Ascending aorta (tissue), 2 donors: ENCODE data around the gene TRMT6. TPM values are rescaled to one million over a fixed set of nuclear protein-coding genes. Genes with fewer than 3 reads are reported as not detected.

Experiments used
- DNase-seq, 2 donors: peaks; one replicate each; pipeline ENCODE4 v3.0.0-alpha.2; 2019; ENCODE audit warnings: low spot score in 2 of 2
- H3K27ac ChIP-seq, 2 donors: fragments of 200-600 bp; sonication (generic); one replicate each; pipeline ENCODE4 v1.5.1; 2016 to 2017; ENCODE audit warnings: mild to moderate bottlenecking in 1 of 2
- H3K27me3 ChIP-seq: fragments of 200-600 bp; sonication (generic); one replicate; pipeline ENCODE4 v1.5.1; 2017
- H3K36me3 ChIP-seq, 2 donors: fragments of 200-600 bp; sonication (generic); one replicate each; pipeline ENCODE4 v1.5.1; 2016
- H3K4me1 ChIP-seq, 2 donors: fragments of 200-600 bp; sonication (generic); one replicate each; pipeline ENCODE4 v1.5.1; 2016 to 2017; ENCODE audit warnings: mild to moderate bottlenecking in 1 of 2
- H3K4me3 ChIP-seq, 2 donors: fragments of 200-600 bp; sonication (generic); one replicate each; pipeline ENCODE4 v1.5.1; 2016 to 2017; ENCODE audit warnings: mild to moderate bottlenecking in 1 of 2
- H3K9me3 ChIP-seq, 2 donors: fragments of 200-600 bp; sonication (generic); one replicate each; pipeline ENCODE4 v1.5.1; 2016
- intact Hi-C: fragments of 100-400 bp; cut with DNase I; formaldehyde crosslinking; loops from one replicate; pipeline ENCODE4 v1.15.1; 2023
- total RNA-seq: library from RNA; depleted of rRNA; stranded (reverse); fragments of >200 nt; gene quantifications from one replicate; pipeline ENCODE4 v1.1.0, GENCODE V29; 2016
- TF ChIP-seq, protein P1 (sequence below), 3 experiments: fragments of 200-600 bp in 2 of 3; fragments of 450-650 bp in 1 of 3; sonication (generic) in 2 of 3; IDR thresholded peaks; one replicate each; pipeline ENCODE4 v1.5.1; 2016 to 2019; ENCODE audit warnings: antibody characterized with exemption in 3 of 3, mild to moderate bottlenecking in 1 of 3, moderate library complexity in 1 of 3

The TRMT6 gene
- total RNA-seq, 1 donor from 2014 or later: 7.8 TPM

DNA sequence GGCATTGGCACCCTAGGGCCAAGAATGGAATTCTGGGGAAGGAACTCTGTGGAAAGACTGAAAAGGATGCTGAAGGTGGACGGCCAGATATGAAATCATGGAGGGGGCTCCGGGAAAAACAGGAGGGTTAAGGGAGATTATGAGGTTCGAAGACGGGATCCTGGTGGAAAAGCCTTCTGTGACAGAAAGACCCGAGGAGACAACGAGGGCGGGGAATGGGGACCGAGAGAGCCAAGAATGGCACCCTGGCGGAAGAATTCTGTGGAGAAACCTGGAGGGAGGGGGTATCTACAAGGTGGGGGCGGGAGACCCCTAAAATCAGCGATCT, 426 bp downstream of the TRMT6 start:
- Histone ChIP-seq H3K4me1 (peaks cover 5 to 8% of the 10 kb centered on the region in 2 donors), H3K27ac (peak overlapping the region; percentile 80 to 85), H3K36me3 (peaks cover 12 to 29% of the 10 kb centered on the region in 2 donors), H3K27me3 (no peaks in the 10 kb centered on the region), H3K4me3 (peak overlapping the region; percentile 78 to 93), H3K9me3 (no peaks in the 10 kb centered on the region)
- TF ChIP-seq, protein P1, sequence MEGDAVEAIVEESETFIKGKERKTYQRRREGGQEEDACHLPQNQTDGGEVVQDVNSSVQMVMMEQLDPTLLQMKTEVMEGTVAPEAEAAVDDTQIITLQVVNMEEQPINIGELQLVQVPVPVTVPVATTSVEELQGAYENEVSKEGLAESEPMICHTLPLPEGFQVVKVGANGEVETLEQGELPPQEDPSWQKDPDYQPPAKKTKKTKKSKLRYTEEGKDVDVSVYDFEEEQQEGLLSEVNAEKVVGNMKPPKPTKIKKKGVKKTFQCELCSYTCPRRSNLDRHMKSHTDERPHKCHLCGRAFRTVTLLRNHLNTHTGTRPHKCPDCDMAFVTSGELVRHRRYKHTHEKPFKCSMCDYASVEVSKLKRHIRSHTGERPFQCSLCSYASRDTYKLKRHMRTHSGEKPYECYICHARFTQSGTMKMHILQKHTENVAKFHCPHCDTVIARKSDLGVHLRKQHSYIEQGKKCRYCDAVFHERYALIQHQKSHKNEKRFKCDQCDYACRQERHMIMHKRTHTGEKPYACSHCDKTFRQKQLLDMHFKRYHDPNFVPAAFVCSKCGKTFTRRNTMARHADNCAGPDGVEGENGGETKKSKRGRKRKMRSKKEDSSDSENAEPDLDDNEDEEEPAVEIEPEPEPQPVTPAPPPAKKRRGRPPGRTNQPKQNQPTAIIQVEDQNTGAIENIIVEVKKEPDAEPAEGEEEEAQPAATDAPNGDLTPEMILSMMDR (IDR thresholded peaks at IDR 0.05): no peak
- DNase-seq: no peak
- intact Hi-C loops: loop anchor here (1.0 to 10.0 kb wide), 3 partner anchors 127 to 425 kb away; partner anchors contain the start of gene SHLD1

DNA sequence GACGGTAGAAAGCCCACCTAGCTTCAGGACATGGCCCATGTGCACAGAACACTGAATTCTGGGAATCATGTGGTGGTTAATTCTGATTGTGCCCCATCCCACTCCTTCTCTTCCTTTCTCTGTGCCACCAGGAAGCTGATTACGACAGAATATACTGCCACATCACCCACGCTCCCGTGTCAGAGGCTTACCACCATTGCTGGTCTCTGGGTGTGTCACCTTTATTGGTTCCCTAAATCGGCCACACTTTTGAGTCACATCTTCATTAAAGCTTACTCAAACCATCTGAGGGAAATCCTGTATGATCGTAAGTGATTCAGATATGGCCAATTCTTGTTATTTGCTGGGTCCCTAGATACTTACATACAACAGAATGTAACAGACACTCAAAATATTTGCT, 3.1 kb downstream of the TRMT6 start:
- Histone ChIP-seq H3K27ac (no peak overlapping the region), H3K4me3 (no peak overlapping the region), H3K4me1 (peaks cover 5 to 8% of the 10 kb centered on the region in 2 donors), H3K9me3 (no peaks in the 10 kb centered on the region), H3K27me3 (no peaks in the 10 kb centered on the region), H3K36me3 (peaks cover 29 to 41% of the 10 kb centered on the region in 2 donors)
- TF ChIP-seq, protein P1 (IDR thresholded peaks at IDR 0.05): no peak
- DNase-seq: no peak
- intact Hi-C loops: no loop called here

DNA sequence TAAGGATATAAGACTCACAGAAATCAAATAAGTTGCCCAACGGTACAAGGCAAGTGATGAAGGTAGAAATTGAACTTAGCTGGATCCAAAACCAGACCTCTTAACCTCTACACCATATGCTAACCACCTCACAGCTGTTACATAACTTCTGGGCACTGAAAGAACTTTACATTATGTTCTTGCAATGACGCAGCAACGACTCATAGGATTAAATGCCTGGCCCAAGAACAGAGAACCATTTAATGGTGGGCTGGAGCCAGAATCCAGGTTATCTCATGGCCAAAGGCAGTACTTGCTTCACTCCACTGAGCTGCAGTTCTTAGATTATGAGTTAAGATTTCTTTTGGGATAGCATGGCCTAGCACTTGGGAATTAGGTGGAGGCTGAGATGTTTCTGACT, 4.4 kb downstream of the TRMT6 start:
- no peaks in the 10 kb centered on the region for H3K27me3 ChIP-seq
- H3K4me3 ChIP-seq: no peak overlapping the region
- H3K9me3 ChIP-seq: no peaks in the 10 kb centered on the region
- intact Hi-C loops: no loop called here
- no peak for DNase-seq
- H3K27ac ChIP-seq: no peak overlapping the region
- H3K36me3 ChIP-seq: peaks cover 42 to 54% of the 10 kb centered on the region in 2 donors
- TF ChIP-seq, protein P1 (IDR thresholded peaks at IDR 0.05): no peak
- peaks cover 3 to 5% of the 10 kb centered on the region in 2 donors for H3K4me1 ChIP-seq

DNA sequence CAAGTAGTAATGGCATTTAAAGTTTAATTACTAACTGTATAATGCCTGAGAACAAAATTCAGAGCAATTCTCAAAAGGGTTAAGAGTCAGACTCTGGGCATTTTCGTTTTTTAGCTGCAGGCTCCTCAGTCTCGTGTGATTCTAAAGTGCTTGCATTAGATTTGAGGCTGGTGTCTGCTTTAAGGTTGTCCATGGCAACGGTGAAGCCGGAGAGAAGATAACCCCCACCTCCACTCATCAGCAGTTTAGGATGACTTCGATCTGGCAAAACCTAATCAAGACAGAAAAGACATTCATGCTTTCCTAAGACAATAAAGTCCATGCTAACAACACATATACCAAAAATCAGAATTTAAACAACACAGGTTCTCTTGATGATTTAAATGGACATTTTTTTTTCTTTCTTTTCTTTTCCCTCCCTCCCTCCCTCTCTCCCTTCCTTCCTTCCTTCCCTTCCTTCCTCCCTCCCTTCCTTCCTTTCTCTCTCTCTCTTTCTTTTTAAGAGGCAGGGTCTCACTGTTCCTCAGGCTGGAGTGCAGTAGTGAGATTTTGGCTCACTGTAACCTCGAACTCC, 11.8 kb downstream of the TRMT6 start:
- Histone ChIP-seq H3K27me3 (no peaks in the 10 kb centered on the region), H3K4me3 (no peak overlapping the region), H3K36me3 (peaks cover 46 to 60% of the 10 kb centered on the region in 2 donors), H3K27ac (no peak overlapping the region), H3K9me3 (no peaks in the 10 kb centered on the region), H3K4me1 (no peaks in the 10 kb centered on the region)
- DNase-seq: no peak
- intact Hi-C loops: no loop called here
- TF ChIP-seq, protein P1 (IDR thresholded peaks at IDR 0.05): no peak

GRCh38 chr20:5936238-5936637, 14.1 kb downstream of the TRMT6 start:
- no peaks in the 10 kb centered on the region for H3K9me3 ChIP-seq
- TF ChIP-seq, protein P1 (IDR thresholded peaks at IDR 0.05): no peak
- no peak overlapping the region for H3K27ac ChIP-seq
- H3K4me3 ChIP-seq: no peak overlapping the region
- H3K36me3 ChIP-seq: peaks cover 23 to 37% of the 10 kb centered on the region in 2 donors
- H3K27me3 ChIP-seq: no peaks in the 10 kb centered on the region
- DNase-seq: no peak
- intact Hi-C loops: no loop called here
- no peaks in the 10 kb centered on the region for H3K4me1 ChIP-seq

DNA sequence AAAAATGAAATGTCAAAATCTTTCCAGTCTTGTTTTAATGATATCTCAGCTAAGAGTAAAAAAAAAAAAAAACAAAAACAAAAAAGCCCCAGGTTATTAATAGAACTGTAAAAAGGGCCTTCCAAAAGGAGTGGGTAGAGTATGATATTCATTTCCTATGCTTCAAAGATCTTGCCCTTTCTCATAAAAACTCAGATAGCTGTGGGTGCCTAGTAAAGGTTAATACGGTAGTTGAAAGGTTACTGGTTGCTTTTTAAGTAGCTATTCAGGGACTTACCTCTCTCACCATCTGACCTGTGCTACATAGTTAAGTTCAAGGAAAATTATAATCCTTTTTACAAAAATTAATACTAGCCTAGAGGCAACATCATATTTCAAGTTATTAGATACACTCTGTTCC, 14.9 kb downstream of the TRMT6 start:
- no peaks in the 10 kb centered on the region for H3K9me3 ChIP-seq
- H3K27me3 ChIP-seq: no peaks in the 10 kb centered on the region
- H3K36me3 ChIP-seq: peaks cover 14 to 28% of the 10 kb centered on the region in 2 donors
- intact Hi-C loops: no loop called here
- H3K27ac ChIP-seq: no peak overlapping the region
- H3K4me3 ChIP-seq: no peak overlapping the region
- DNase-seq: no peak
- TF ChIP-seq, protein P1 (IDR thresholded peaks at IDR 0.05): no peak
- no peaks in the 10 kb centered on the region for H3K4me1 ChIP-seq
